HEK293T (cell line): ENCODE results near the gene FOCAD.

ENCODE experiments used
- ELF4 ChIP-seq: fragments of 450-650 bp; IDR thresholded peaks from 2 replicates; pipeline ENCODE4 v1.6.1; 2017; ENCODE audit warnings: antibody characterized with exemption
- FOXA1 ChIP-seq: fragments of 450-650 bp; IDR thresholded peaks from 2 replicates; pipeline ENCODE4 v1.6.1; 2016; ENCODE audit warnings: mild to moderate bottlenecking
- SP1 ChIP-seq: fragments of 450-650 bp; IDR thresholded peaks from 2 replicates; pipeline ENCODE4 v1.6.1; 2017

- no peak for TF ChIP-seq FOXA1
- no peak for TF ChIP-seq SP1
- TF ChIP-seq ELF4, result no peak
These were observed 196.2 kb downstream of the FOCAD start for GRCh38 chr9:20880271-20880670.
